ENCODE measurements around the gene AMD1.
"Not testable (repeated sequence)": the region's sequence is repeated elsewhere in the genome, so short reads cannot be mapped to it uniquely, and the experiment has no call there.

The AMD1 gene

DNA sequence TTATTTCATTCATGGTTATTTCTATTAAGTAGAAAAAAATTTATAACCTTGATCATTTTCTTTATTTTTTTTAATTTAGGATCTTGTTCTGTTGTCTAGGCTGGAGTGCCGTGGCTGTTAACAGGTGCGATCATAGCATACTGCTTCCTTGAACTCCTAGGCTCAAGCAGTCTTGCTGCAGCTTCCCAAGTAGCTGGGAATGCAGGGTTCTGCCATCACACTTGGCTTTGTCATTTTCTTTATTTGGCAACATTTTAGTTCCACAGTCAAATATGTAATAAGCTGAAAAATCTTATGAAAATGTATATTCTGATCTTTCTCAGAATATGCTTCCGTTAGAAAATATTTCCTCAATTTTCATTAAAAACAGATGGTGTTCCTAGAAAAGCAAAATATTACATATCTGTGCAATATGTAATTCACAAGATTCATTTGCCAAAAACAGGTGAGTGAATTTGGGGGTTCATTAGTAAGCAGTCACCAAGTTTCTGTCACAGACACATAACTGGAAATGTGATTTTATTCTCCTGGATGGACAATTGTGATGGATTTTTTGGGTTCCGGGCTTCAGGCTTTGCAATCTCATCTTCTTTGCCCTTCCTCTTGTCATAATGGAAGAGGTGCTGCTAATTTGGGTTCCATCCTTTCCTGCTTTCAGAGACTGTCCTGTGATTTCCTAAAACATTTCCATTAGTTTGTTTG, 21.5 kb downstream of the AMD1 start:
- Histone ChIP-seq H4K20me1 (ENCODE audit: insufficient read depth, low read length) (peaks cover 22% of the 10 kb centered on the region), H3K9me3 (ENCODE audit: insufficient read depth, low read length) (no peaks in the 10 kb centered on the region), H3K27ac (ENCODE audit: low read length) (no peak overlapping the region), H3K9ac (ENCODE audit: low read length) (no peak overlapping the region), H3K4me1 (ENCODE audit: low read length) (no peaks in the 10 kb centered on the region), H2AFZ (ENCODE audit: low read depth, low read length) (no peak overlapping the region), H3K4me3 (ENCODE audit: low read length) (no peak overlapping the region), H3K4me2 (ENCODE audit: low read length) (no peak overlapping the region), H3K36me3 (replicated peaks; ENCODE audit: low read depth, low read length) (peaks cover 61% of the 10 kb centered on the region), H3K27me3 (ENCODE audit: low read depth, low read length) (no peaks in the 10 kb centered on the region), H3K79me2 (ENCODE audit: low read length) (peaks cover 31% of the 10 kb centered on the region)
- TF ChIP-seq EZH2phosphoT487 (IDR thresholded peaks at IDR 0.05; ENCODE audit: low read depth) = no peak
- TF ChIP-seq, protein P1, sequence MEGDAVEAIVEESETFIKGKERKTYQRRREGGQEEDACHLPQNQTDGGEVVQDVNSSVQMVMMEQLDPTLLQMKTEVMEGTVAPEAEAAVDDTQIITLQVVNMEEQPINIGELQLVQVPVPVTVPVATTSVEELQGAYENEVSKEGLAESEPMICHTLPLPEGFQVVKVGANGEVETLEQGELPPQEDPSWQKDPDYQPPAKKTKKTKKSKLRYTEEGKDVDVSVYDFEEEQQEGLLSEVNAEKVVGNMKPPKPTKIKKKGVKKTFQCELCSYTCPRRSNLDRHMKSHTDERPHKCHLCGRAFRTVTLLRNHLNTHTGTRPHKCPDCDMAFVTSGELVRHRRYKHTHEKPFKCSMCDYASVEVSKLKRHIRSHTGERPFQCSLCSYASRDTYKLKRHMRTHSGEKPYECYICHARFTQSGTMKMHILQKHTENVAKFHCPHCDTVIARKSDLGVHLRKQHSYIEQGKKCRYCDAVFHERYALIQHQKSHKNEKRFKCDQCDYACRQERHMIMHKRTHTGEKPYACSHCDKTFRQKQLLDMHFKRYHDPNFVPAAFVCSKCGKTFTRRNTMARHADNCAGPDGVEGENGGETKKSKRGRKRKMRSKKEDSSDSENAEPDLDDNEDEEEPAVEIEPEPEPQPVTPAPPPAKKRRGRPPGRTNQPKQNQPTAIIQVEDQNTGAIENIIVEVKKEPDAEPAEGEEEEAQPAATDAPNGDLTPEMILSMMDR (IDR thresholded peaks at IDR 0.05; ENCODE audit: low read depth, low read length) = no peak

GRCh38 chr6:110897433-110897832, 22.8 kb downstream of the AMD1 start:
- H3K4me3 ChIP-seq (ENCODE audit: low read length) = no peak overlapping the region
- H3K79me2 ChIP-seq (ENCODE audit: low read length) = peaks cover 17% of the 10 kb centered on the region
- peaks cover 8% of the 10 kb centered on the region for H4K20me1 ChIP-seq (ENCODE audit: insufficient read depth, low read length)
- H3K27ac ChIP-seq (ENCODE audit: low read length) = no peak overlapping the region
- no peak overlapping the region for H3K9ac ChIP-seq (ENCODE audit: low read length)
- no peak overlapping the region for H2AFZ ChIP-seq (ENCODE audit: low read depth, low read length)
- peaks cover 56% of the 10 kb centered on the region for H3K36me3 ChIP-seq (replicated peaks; ENCODE audit: low read depth, low read length)
- no peaks in the 10 kb centered on the region for H3K4me1 ChIP-seq (ENCODE audit: low read length)
- no peak overlapping the region for H3K4me2 ChIP-seq (ENCODE audit: low read length)
- H3K27me3 ChIP-seq (ENCODE audit: low read depth, low read length) = no peaks in the 10 kb centered on the region
- H3K9me3 ChIP-seq (ENCODE audit: insufficient read depth, low read length) = no peaks in the 10 kb centered on the region
- TF ChIP-seq, protein P1 (IDR thresholded peaks at IDR 0.05; ENCODE audit: low read depth, low read length) = no peak
- TF ChIP-seq EZH2phosphoT487 (IDR thresholded peaks at IDR 0.05; ENCODE audit: low read depth) = no peak

DNA sequence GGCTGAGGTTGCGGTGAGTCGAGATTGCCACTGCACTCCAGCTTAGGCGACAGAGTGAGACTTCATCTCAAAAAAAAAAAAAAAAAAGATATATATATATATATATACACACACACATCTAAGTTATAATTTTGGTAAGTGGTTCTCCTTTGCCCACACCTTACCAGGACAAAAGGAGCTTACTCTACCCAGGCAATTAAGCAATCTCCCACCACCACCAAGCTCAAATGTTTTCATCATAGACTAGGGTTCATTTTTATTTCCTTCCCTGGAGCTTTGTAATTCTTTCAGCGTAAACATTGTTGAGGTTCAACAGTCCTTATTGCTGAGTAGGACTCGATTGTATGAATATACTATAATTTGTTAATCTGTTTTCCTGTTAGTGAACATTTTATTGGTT, 23.5 kb downstream of the AMD1 start:
- peaks cover 11% of the 10 kb centered on the region; the same call in 1 of the 2 replicates for H3K79me2 ChIP-seq (ENCODE audit: low read length)
- no peak overlapping the region for H3K4me2 ChIP-seq (ENCODE audit: low read length)
- no peak overlapping the region for H2AFZ ChIP-seq (ENCODE audit: low read depth, low read length)
- H3K36me3 ChIP-seq (replicated peaks; ENCODE audit: low read depth, low read length) = peaks cover 58% of the 10 kb centered on the region
- H3K9me3 ChIP-seq (ENCODE audit: insufficient read depth, low read length) = no peaks in the 10 kb centered on the region
- H3K27me3 ChIP-seq (ENCODE audit: low read depth, low read length) = no peaks in the 10 kb centered on the region
- no peak overlapping the region for H3K27ac ChIP-seq (ENCODE audit: low read length)
- no peak overlapping the region for H3K9ac ChIP-seq (ENCODE audit: low read length)
- TF ChIP-seq, protein P1 (IDR thresholded peaks at IDR 0.05; ENCODE audit: low read depth, low read length) = no peak
- no peak for TF ChIP-seq EZH2phosphoT487 (IDR thresholded peaks at IDR 0.05; ENCODE audit: low read depth)
- H3K4me1 ChIP-seq (ENCODE audit: low read length) = no peaks in the 10 kb centered on the region
- peaks cover 6% of the 10 kb centered on the region for H4K20me1 ChIP-seq (ENCODE audit: insufficient read depth, low read length)
- H3K4me3 ChIP-seq (ENCODE audit: low read length) = no peak overlapping the region

GRCh38 chr6:110900028-110900598, 25.5 kb downstream of the AMD1 start:
- Histone ChIP-seq H3K79me2 (ENCODE audit: low read length) (no peaks in the 10 kb centered on the region), H3K4me3 (ENCODE audit: low read length) (no peak overlapping the region), H3K4me1 (ENCODE audit: low read length) (no peaks in the 10 kb centered on the region), H3K9ac (ENCODE audit: low read length) (no peak overlapping the region), H2AFZ (ENCODE audit: low read depth, low read length) (no peak overlapping the region), H3K4me2 (ENCODE audit: low read length) (no peak overlapping the region), H3K27ac (ENCODE audit: low read length) (no peak overlapping the region), H3K36me3 (replicated peaks; ENCODE audit: low read depth, low read length) (peaks cover 60% of the 10 kb centered on the region), H4K20me1 (ENCODE audit: insufficient read depth, low read length) (no peaks in the 10 kb centered on the region), H3K27me3 (ENCODE audit: low read depth, low read length) (no peaks in the 10 kb centered on the region), H3K9me3 (ENCODE audit: insufficient read depth, low read length) (no peaks in the 10 kb centered on the region)
- no peak for TF ChIP-seq EZH2phosphoT487 (IDR thresholded peaks at IDR 0.05; ENCODE audit: low read depth)
- TF ChIP-seq, protein P1 (IDR thresholded peaks at IDR 0.05; ENCODE audit: low read depth, low read length) = no peak

- not testable (repeated sequence) for H3K4me1 ChIP-seq (ENCODE audit: low read length); H3K4me3 ChIP-seq (ENCODE audit: low read length); H3K4me2 ChIP-seq (ENCODE audit: low read length); H3K27ac ChIP-seq (ENCODE audit: low read length); H4K20me1 ChIP-seq (ENCODE audit: insufficient read depth, low read length); H2AFZ ChIP-seq (ENCODE audit: low read depth, low read length); H3K9ac ChIP-seq (ENCODE audit: low read length); H3K27me3 ChIP-seq (ENCODE audit: low read depth, low read length); H3K79me2 ChIP-seq (ENCODE audit: low read length); H3K9me3 ChIP-seq (ENCODE audit: insufficient read depth, low read length)
- H3K36me3 ChIP-seq (replicated peaks; ENCODE audit: low read depth, low read length) = peaks cover 50% of the 10 kb centered on the region
These were observed 27.0 kb downstream of the AMD1 start for GRCh38 chr6:110901601-110902000.
